NCI-H226 (cell line): Measurements from ENCODE around the gene TUBA3E.
"Not testable (repeated sequence)": the region's sequence is repeated elsewhere in the genome, so short reads cannot be mapped to it uniquely, and the experiment has no call there.

Experiments
- DNase-seq: peaks from one replicate; pipeline ENCODE4 v3.0.0-alpha.2; 2015

The TUBA3E gene

DNA sequence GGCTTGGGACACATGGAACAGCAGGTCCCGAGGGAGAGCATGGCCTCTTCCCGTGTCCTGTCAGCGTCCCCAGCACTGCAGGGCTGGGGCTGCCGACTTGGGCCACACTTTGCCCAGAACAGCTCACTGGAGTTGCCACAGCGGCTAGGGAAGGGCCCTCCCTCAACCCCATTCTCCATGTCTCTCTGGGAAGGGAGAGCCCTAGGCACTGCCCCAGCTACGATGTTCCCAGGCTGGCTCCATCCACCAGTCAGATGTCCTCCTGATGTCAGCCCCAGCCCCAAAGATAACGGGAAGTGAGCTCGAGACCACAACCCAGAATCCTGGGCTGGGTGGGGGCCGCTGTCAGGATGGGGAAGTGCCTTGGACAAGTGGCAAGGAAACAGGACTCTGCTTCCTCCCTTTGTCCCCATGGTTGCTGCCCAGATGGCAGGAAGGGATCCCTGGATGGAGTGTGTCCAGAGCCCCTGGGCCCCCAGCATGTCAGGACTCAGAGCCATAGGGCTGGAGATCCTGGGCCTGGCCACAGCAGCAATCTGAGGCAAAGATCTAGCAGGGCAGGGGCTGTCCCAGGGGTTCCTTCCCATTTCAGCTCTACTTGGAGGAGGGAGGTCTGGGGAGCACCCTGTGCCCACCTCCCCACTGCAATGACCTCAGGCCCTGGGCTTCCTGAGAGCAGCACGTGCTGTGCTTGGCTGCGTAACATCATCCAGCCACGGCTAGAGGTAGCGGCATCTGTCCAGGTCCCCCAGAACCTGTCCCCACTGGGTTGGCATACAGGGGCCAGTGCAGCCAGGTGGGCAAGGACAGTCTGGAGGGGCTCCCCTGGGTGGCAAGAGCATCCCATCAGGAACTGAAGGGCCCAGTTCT, 55.6 kb downstream of the TUBA3E start:
- not testable (repeated sequence) for DNase-seq
